Activated CD4-positive, alpha-beta T cell treated with anti-CD3 and anti-CD28 coated beads for 48 hours (primary cell): ENCODE measurements around the gene TMPRSS12.
"Not testable (repeated sequence)": the region's sequence is repeated elsewhere in the genome, so short reads cannot be mapped to it uniquely, and the experiment has no call there.

Experiments
- DNase-seq: peaks from one replicate; pipeline ENCODE4 v3.0.0-alpha.2; 2020

TMPRSS12 gene

DNA sequence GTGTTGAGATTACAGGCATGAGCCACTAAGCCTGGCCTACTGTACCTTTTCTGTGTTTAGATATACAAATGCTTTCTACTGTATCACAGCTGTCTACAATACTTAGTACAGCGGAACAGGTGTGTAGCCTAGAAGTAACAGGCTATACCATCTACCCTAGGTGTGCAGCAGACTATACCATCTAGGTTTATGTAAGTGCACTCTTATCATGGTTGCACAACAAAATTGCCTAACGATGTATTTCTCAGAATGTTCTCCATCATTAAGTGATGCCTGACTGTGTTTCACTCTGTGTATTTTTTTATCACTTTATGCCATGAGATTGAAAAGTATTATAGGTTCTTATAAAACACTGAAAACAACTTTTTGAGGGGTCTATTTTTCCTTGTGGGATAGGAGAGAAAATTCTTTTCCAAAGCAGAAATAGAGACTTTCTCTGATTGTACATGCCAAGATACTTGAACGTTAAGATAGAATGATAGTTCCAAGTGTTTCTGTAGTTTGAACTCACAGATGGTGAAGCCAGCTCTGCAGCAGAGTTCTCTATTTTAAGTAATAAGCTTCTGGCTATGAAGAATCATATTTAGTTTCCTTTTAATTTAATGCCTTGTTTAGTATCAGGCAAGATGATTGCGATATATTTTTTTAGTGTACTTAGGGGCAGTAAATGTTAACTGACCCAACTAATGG lies 17.0 kb downstream of the TMPRSS12 start:
- no peak for DNase-seq

GRCh38 chr12:50862316-50862715 lies 19.6 kb downstream of the TMPRSS12 start:
- DNase-seq: no peak

DNA sequence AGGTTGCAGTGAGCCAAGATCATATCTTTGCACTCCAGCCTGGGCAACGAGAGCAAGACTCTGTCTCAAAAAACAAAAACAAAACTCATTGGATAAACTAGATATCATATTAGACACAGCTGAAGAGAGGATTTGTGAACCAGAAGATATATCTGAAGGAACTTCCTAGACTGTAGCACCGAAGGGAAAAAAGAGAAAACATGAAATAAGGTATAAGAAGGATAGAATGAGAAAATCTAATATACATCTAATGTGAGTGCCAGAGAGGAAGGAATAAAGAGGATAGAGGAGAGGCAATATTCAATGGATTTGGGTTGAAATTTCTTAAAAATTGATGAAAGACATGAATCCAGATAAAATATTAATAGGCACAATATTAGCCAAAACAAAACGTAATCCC lies 22.5 kb downstream of the TMPRSS12 start:
- DNase-seq: no peak

GRCh38 chr12:50868881-50869280 lies 26.2 kb downstream of the TMPRSS12 start:
- not testable (repeated sequence) for DNase-seq

DNA sequence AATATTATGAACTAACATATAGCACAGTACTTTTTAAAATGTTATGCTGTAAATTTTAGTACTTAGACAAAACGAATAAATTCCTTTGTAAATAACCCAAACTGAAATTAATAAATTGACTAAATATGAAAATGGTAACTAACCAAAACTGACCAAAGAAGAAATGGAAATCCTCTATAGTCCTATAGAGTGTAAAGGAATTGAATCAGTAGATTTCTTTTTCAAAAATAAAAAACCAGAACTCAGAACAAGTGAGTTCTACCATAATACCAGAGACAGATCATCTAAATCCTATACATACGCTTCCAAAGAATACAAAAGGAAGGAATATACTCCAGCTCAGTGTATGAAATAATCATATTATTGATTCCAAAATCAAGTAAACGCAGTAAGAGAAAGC lies 39.8 kb downstream of the TMPRSS12 start:
- no peak for DNase-seq

DNA sequence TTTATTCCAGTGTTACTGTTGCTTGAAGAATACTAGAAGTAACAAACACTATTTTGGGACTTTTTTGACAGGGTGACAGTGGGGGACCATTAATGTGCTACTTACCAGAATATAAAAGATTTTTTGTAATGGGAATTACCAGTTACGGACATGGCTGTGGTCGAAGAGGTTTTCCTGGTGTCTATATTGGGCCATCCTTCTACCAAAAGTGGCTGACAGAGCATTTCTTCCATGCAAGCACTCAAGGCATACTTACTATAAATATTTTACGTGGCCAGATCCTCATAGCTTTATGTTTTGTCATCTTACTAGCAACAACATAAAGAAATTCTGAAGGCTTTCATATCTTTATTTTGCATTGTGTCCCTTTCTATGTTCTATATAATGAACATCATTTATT lies 44.5 kb downstream of the TMPRSS12 start:
- DNase-seq: no peak

DNA sequence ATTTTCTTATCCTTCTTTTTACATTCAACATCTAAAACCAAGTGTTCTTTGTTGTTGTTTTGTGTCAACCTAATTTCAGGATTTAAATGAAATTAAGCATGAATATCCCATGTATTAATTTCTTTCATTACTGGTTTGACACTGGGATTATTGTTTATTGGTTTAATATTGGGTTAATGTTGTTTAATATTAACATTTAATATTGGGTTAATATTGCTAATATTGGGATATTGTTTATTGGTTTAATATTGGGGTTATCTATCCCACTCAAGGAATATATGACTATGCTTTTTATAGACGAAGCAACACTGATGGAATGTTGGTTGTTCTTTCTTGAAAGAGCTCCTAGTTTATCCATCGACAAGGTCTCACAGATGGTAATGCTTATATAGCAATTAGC lies 45.9 kb downstream of the TMPRSS12 start:
- DNase-seq: no peak

- no peak for DNase-seq
These were observed 51.5 kb downstream of the TMPRSS12 start for GRCh38 chr12:50894241-50894640.

GRCh38 chr12:50901685-50902113 lies 59.0 kb downstream of the TMPRSS12 start:
- DNase-seq: no peak

DNA sequence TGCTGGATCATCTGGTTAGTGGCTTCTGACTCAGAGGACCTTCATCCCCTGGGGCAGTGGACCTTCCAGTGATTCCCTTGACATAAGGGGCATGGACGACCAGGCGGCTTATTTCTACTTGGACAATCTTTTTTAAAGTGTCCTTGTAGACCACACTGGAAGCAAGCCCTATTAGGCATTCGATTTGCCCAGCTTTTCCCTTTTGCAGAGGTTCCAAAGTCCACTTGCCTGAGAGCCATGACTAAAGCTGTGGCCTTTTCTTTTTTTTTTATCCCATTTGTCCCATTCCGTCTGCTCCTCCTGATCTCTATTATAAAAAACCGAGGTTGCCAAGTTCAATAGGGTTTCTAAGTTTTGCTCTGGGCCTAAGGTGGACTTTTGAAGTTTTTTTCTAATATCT lies 65.8 kb downstream of the TMPRSS12 start:
- not testable (repeated sequence) for DNase-seq

- DNase-seq: not testable (repeated sequence)
These were observed 69.6 kb downstream of the TMPRSS12 start for GRCh38 chr12:50912361-50912760.

DNA sequence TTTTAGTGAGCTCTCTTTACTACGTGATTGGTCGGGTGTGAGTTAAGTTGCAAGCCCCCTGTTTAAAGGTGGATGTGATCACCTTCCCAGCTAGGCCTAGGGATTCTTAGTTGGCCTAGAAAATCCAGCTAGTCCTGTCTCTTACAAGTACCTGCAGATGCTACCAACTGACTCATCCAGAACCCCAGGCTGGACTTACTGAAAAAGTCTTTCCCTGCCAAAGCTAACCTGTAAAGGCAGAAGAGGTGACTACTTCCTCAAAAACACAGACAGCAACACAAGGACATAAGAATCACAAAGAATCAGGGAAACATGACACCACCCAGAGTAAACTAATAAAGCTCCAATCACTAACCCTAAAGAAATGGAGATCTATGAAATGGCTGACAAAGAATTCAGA lies 70.5 kb downstream of the TMPRSS12 start:
- no peak for DNase-seq

DNA sequence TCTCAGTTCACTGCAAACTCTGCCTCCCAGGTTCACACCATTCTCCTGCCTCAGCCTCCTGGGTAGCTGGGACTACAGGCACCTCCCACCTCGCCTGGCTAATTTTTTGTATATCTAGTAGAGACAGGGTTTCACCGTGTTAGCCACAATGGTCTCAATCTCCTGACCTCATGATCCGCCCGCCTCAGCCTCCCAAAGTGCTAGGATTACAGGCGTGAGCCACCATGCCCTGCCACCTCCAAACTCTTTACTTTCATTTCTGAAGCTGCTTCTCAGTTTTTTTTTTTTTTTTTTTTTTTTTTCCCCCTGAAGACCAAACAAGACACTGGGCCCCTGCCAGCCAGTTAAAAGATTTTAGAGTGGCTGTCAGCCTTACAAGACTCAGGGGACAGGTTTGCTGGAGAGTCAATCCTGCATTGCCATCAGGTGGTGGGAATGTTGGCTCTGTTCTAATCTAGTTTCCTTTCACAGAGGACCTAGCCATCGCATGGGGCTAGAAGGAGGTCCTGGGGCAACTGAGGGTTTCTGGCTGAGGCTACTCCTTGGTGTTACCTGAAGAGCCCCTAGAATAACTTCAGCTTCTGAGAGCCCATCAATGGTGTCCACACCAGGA lies 72.3 kb downstream of the TMPRSS12 start:
- no peak for DNase-seq

DNA sequence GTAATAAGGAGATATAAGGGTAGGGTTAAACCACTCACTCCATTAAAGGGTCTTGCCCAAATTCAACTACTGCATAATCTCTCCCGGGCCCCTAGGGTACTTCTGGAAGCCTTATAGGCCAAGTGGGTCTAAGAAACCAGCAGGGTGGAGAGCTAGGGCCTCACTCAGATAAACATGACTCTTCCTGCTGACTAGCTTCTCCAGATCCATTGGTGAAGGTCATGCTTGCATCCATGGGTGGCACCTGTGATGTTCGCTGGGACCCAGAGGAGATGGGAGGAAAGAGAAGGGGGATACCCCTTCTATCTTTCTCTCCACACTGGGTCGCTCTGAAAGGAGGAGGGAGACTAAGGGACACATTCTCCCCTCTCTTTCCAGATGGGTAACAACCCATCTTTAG lies 73.6 kb downstream of the TMPRSS12 start:
- no peak for DNase-seq

DNA sequence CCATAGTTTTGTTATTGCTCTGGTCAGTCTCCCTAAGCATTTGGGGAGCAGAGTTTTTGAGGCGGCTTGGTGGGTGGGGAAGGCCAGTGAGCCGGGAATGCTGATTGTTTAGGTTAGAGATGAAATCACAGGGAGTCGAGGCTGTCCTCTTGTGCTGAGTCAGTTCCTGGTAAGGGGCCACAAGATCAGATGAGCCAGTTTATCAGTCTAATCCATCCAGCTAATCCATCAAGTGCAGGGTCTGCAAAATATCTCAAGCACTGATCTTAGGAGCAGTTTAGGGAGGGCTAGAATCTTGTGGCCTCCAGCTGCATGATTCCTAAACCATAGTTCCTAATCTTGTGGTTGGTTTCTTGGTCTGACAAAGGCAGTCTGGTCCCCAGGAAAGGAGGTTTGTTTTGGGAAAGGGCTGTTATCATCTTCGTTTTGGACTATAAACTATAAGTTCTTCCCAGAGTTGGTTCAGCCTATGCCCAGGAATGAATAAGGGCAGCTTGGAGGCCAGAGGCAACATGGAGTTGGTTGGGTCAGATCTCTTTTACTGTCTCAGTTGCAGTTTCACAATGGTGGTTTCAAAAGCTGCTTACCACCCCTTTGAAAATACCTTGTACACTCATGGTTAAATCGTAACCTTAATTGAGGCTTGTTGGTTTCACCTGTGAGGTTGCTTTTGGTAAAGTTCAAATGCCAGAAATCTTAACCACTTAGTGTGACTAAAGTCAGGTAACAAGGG lies 76.0 kb downstream of the TMPRSS12 start:
- DNase-seq: no peak

DNA sequence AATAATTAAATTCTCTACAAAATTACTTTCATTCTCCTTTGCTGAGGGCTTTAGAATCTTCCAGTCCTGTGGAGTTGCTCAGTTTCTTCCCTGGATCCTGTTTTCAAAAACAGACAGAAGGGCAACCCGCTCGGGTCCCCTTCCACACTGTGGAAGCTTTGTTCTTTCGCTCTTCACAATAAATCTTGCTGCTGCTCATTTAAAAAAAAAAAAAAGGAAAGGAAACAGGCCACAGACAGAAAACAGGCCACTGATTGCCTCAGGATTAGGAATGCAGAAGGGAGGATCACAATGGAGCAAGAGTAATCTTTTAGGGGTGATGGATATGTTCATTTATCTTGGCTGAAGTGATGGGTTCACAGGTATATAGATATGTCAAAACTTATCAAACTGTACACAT lies 80.1 kb downstream of the TMPRSS12 start:
- no peak for DNase-seq

DNA sequence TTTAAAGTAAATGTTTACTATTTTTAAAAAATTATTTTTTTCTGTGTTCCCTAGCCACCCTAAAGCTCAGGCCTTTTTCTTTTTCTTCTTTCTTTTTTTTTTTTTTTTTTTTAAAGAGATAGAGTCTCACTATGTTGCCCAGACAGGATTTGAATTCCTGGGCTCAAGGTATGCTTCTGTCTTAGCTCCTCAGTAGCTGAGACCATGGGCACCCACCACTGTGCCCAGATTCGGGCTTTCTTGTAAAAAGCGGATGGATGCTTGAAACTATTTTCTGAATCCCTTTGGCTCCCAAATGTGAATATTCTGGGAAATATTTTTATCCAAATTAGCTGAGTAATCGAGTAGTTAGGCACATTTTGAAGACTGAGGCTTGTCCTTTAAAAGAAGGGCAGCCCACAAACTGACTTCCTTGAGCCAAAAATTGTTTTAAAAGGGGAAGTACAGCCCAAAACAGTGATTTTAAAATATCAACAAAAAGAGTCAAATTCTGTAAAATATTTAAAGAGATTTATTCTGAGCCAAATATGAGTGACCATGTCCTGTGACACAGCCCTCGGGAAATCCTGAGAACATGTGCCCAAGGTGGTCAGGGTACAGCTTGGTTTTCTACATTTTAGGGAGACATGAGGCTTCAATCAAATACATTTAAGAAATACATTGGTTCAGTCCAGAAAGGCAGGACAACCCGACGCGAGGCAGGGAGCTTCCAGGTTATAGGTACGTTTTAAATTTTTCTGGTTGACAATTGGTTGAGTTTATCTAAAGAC lies 80.8 kb downstream of the TMPRSS12 start:
- DNase-seq: no peak

- DNase-seq: no peak
These were observed 81.4 kb downstream of the TMPRSS12 start for GRCh38 chr12:50924131-50924438.

DNA sequence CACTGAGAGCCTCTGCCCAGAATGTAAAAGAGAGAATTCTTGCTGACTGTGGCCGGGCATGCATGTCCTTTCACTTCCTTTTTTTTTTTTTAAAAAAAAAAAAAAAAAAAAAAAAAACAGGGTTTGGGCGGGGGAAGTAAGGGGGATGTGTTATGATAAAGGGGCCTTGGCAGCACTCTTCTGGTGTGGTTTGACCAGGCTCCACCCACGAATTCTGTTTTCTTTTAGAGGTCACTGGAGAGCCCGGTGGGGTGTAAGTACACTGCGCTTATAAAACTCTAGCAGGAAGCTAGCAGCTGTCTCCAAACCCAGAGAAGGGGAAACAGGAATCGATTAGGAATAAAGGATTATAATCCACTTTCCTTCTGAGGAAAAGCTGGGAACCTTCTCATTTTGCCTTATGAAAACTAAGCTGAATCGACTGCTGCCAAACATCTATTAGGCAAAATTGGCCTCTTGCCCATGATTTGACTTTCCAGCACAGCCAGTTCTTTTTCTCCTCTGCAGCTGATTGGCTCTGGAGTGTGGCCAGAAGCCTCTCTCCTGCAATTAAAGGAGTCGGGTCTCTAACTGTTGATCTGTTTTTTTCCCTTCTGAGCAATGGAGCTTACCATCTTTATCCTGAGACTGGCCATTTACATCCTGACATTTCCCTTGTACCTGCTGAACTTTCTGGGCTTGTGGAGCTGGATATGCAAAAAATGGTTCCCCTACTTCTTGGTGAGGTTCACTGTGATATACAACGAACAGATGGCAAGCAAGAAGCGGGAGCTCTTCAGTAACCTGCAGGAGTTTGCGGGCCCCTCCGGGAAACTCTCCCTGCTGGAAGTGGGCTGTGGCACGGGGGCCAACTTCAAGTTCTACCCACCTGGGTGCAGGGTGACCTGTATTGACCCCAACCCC lies 82.0 kb downstream of the TMPRSS12 start:
- DNase-seq: peak; percentile 18

- no peak for DNase-seq
These were observed 82.6 kb downstream of the TMPRSS12 start for GRCh38 chr12:50925342-50925651.

DNA sequence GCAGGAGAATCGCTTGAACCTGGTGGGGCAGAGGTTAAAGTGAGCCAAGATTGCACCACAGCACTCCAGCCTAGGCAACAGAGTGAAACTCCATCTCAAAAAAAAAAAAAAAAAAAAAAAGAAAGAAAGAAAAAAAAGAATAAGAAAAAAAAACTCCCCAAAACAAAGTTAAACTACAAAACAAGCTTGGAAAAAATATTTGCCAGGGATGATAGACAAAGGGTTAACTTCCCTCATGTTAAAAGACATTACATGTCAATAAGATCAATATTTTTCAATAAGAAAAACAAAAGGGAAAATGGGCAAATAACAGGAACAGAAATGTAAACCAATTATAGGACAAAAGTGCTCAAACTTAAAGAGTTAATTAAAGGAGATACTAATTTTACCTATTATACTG lies 83.2 kb downstream of the TMPRSS12 start:
- no peak for DNase-seq

GRCh38 chr12:50926415-50926814 lies 83.7 kb downstream of the TMPRSS12 start:
- DNase-seq: no peak

DNA sequence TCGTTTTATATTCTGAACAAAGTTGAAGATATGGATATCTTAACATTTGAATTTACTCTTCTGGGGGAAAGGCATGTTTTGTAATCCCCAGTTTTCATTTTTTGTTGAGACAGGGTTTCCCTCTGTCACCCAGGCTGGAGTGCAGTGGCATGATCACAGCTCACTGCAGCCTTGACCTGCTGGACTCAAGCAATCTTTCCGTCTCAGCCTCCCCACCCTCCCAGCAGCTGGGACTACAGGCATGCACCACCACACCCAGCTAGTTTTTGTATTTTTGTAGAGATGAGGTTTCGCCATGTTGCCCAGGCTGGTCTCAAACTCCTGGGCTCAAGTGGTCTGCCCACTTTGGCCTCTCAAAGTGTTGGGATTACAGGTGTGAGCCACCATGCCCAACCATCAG lies 84.2 kb downstream of the TMPRSS12 start:
- not testable (repeated sequence) for DNase-seq
